ENCODE data around the gene DUSP8.

Gene DUSP8

DNA sequence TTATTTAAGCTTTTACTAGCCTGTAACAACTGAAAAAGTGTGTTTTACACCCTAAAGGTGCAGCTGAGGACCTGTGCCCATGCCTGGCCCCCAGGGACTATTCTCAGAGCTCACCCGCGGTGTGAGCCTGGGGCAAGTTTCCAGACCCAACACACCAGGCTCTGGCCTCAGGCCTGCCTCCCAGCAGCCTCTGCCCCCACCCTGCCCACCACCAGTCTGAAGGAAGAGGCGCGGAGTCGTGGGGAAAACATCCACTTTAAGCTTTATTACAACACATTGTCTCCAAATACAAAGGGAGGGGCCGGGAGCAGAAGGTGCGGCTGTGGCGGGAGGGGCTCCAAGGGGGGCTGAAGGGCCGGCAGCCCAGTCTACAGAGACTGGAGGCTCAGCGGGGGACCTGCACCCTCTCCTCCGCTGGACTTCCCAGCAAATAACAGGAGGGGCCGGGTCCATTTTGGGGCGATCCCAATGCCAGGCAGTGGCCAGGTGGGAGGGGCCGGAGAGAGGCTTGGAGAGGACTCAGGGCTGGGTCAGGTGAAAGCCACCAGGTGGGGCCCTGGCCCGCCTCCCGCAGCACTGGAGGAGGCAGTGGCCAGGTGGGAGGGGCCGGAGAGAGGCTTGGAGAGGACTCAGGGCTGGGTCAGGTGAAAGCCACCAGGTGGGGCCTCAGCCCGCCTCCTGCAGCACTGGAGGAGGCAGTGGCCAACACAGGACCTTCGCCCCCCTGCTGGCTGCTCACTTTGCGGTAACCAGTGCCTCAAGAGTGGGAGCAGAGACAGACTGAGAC is 18.1 kb downstream of the DUSP8 start:
- no peak overlapping the region for H3K4me3 ChIP-seq (ENCODE audit: low read length)
- DNase-seq (ENCODE audit: low read depth), result no peak
- TF ChIP-seq, protein P1, sequence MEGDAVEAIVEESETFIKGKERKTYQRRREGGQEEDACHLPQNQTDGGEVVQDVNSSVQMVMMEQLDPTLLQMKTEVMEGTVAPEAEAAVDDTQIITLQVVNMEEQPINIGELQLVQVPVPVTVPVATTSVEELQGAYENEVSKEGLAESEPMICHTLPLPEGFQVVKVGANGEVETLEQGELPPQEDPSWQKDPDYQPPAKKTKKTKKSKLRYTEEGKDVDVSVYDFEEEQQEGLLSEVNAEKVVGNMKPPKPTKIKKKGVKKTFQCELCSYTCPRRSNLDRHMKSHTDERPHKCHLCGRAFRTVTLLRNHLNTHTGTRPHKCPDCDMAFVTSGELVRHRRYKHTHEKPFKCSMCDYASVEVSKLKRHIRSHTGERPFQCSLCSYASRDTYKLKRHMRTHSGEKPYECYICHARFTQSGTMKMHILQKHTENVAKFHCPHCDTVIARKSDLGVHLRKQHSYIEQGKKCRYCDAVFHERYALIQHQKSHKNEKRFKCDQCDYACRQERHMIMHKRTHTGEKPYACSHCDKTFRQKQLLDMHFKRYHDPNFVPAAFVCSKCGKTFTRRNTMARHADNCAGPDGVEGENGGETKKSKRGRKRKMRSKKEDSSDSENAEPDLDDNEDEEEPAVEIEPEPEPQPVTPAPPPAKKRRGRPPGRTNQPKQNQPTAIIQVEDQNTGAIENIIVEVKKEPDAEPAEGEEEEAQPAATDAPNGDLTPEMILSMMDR (IDR thresholded peaks at IDR 0.05; ENCODE audit: insufficient read depth, low read depth, low read length, missing control alignments), result no peak

- DNase-seq (ENCODE audit: low read depth), result no peak
- TF ChIP-seq, protein P1 (IDR thresholded peaks at IDR 0.05; ENCODE audit: insufficient read depth, low read depth, low read length, missing control alignments), result no peak
- no peak overlapping the region for H3K4me3 ChIP-seq (ENCODE audit: low read length)
These were observed 22.4 kb downstream of the DUSP8 start for GRCh38 chr11:1549338-1550330.

DNA sequence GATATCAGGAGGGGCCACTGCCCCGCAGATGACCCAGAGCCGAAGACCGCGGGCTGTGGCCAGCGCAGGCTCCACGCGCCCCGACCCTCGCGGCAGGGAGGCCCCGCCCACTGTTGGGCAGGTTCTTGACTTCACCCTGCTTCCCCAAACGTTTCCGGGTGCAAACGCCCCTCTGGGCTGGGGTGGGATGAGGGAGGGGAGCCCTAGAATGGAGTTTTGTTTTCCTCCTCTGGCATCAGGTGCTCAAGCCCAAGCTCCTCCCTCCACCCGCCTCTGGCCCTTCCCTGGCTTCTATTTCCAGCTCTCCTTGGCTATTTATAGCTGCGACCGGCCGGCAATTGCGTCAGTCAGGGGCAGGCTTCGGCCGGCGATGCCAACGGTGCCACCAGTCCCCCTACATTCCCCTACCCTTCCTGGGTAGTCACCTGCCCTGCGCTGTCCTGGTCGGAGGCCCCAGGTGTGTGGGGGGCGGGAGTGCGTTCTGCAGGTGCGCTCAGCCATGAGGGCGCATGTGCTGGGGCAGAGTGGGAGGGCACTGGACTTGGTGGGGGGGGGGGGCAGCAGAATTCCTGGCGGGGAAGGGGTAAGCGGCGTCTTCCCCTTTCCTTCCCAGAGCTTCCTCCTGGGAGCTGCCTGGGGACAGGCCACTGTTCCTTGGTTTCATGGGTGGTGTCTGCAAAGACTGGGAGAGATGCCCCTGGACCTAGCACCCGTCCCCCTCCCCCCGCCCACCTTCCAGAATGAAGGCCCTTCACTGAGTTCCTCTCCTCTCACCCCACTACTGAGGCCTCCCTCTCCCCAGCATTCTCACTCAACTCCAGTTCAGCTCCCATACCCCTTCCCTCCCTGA is 23.6 kb downstream of the DUSP8 start:
- no peak overlapping the region for H3K4me3 ChIP-seq (ENCODE audit: low read length)

DNA sequence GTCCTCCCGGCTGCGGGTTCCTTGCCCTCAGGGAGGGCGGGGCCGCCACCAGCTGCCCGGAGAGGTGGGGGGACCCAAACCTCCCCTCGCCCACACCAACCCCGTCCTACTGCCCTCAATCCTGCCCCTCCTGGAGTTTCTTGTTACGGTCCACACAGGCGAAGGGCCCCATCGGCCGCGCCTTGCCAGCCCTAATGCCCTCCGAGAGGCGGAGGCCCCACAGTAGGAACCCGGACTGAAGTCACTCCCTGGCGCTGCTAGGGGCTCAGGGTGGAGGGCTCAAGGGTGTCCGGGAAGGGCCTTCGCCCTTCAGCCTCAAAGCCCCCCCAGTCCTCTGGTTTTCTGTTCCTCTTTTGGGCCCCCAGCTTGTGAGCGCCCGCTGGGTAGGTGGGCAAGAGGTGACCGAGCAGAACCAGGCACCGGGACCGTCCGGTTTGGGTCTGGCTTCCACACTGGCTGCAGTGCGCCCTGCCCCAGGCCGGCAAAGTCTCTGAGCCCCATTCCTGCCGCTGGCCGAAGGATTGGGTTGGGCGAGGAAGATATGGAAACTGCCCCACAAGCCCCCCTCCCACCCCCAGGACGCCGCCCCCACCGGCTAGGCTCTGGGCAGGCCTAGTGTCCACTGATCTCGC is 24.5 kb downstream of the DUSP8 start:
- TF ChIP-seq, protein P1 (IDR thresholded peaks at IDR 0.05; ENCODE audit: insufficient read depth, low read depth, low read length, missing control alignments), result no peak
- no peak for DNase-seq (ENCODE audit: low read depth)
- H3K4me3 ChIP-seq (ENCODE audit: low read length), result no peak overlapping the region

More for the DNA sequence above, 23.6 kb downstream of the DUSP8 start:
- peak; percentile 68 for DNase-seq (ENCODE audit: low read depth)
- TF ChIP-seq, protein P1 (IDR thresholded peaks at IDR 0.05; ENCODE audit: insufficient read depth, low read depth, low read length, missing control alignments), result no peak

GRCh38 chr11:1546536-1547466 is 25.3 kb downstream of the DUSP8 start:
- peak; percentile 56 for DNase-seq (ENCODE audit: low read depth)
- TF ChIP-seq, protein P1 (IDR thresholded peaks at IDR 0.05; ENCODE audit: insufficient read depth, low read depth, low read length, missing control alignments), result no peak
- no peak overlapping the region for H3K4me3 ChIP-seq (ENCODE audit: low read length)

Data from epithelial cell of esophagus (primary cell).